OCI-LY1 (cell line): ENCODE results near the gene MAGEB17.
"Not testable (repeated sequence)": the region's sequence is repeated elsewhere in the genome, so short reads cannot be mapped to it uniquely, and the experiment has no call there.

Experiments
- H2AFZ ChIP-seq: fragments of 200-600 bp; sonication (generic), shearing (Covaris generic); 2 replicates; pipeline ENCODE4 v1.6.0; 2014; ENCODE audit warnings: antibody characterized with exemption, mild to moderate bottlenecking, low read length
- H3F3A ChIP-seq: fragments of 200-600 bp; sonication (generic), shearing (Covaris generic); 2 replicates; pipeline ENCODE4 v1.6.0; 2014; ENCODE audit warnings: mild to moderate bottlenecking, antibody characterized with exemption, low read length, moderate library complexity; ENCODE audit not compliant: insufficient read depth
- H3K27ac ChIP-seq: fragments of 200-600 bp; sonication (generic); 2 replicates; pipeline ENCODE4 v1.5.1; 2014; ENCODE audit warnings: low read length, mixed run types, mild to moderate bottlenecking, low read depth; ENCODE audit not compliant: poor library complexity, severe bottlenecking
- H3K27me3 ChIP-seq: fragments of 200-600 bp; sonication (generic); 2 replicates; pipeline ENCODE4 v1.6.0; 2014; ENCODE audit warnings: antibody characterized with exemption, mild to moderate bottlenecking, low read length, moderate library complexity; ENCODE audit not compliant: insufficient read depth
- H3K36me3 ChIP-seq: fragments of 200-600 bp; sonication (generic); 2 replicates; pipeline ENCODE4 v1.6.1; 2014; ENCODE audit warnings: mild to moderate bottlenecking, antibody characterized with exemption, low read length, moderate library complexity, mixed read lengths; ENCODE audit not compliant: insufficient read depth
- H3K4me1 ChIP-seq: fragments of 200-600 bp; sonication (generic); 2 replicates; pipeline ENCODE4 v1.5.1; 2014; ENCODE audit warnings: mild to moderate bottlenecking, low read length, moderate library complexity; ENCODE audit not compliant: insufficient read depth, severe bottlenecking
- H3K4me2 ChIP-seq: fragments of 200-600 bp; sonication (generic), shearing (Covaris generic); 2 replicates; pipeline ENCODE4 v1.6.1; 2014; ENCODE audit warnings: low read length
- H3K4me3 ChIP-seq: fragments of 200-600 bp; sonication (generic); 2 replicates; pipeline ENCODE4 v1.5.1; 2014; ENCODE audit warnings: low read length, low read depth, mild to moderate bottlenecking, mixed read lengths; ENCODE audit not compliant: poor library complexity, severe bottlenecking
- H3K79me2 ChIP-seq: fragments of 200-600 bp; shearing (Covaris generic); 2 replicates; pipeline ENCODE4 v1.6.1; 2016; ENCODE audit warnings: mixed run types, low read length, mixed read lengths; ENCODE audit not compliant: insufficient read depth
- H3K9ac ChIP-seq: fragments of 200-600 bp; sonication (generic), shearing (Covaris generic); 2 replicates; pipeline ENCODE4 v1.6.1; 2014; ENCODE audit warnings: mild to moderate bottlenecking, low read length, mixed read lengths
- H3K9me2 ChIP-seq: fragments of 200-600 bp; sonication (generic), shearing (Covaris generic); 2 replicates; pipeline ENCODE4 v1.6.1; 2014; ENCODE audit warnings: low read depth, mild to moderate bottlenecking, low read length, mixed read lengths
- H3K9me3 ChIP-seq: fragments of 200-600 bp; shearing (Covaris generic); 2 replicates; pipeline ENCODE4 v1.6.1; 2014; ENCODE audit warnings: low read length, mixed read lengths
- H4K20me1 ChIP-seq: fragments of 200-600 bp; sonication (generic), shearing (Covaris generic); 2 replicates; pipeline ENCODE4 v1.6.0; 2016; ENCODE audit warnings: mild to moderate bottlenecking, low read length; ENCODE audit not compliant: insufficient read depth
- EZH2 ChIP-seq: fragments of 200-600 bp; sonication (generic), shearing (Covaris generic); IDR thresholded peaks from 2 replicates; pipeline ENCODE4 v1.8.0; 2017; ENCODE audit warnings: borderline replicate concordance, mixed run types, mild to moderate bottlenecking, antibody characterized with exemption, low read length, moderate library complexity, mixed read lengths
- TF ChIP-seq, protein P1 (sequence below): fragments of 200-600 bp; sonication (generic), shearing (Covaris generic); IDR thresholded peaks from 2 replicates; pipeline ENCODE4 v1.5.1; 2017; ENCODE audit warnings: mild to moderate bottlenecking, antibody characterized with exemption, low read length, moderate library complexity, mixed read lengths

The MAGEB17 gene

DNA sequence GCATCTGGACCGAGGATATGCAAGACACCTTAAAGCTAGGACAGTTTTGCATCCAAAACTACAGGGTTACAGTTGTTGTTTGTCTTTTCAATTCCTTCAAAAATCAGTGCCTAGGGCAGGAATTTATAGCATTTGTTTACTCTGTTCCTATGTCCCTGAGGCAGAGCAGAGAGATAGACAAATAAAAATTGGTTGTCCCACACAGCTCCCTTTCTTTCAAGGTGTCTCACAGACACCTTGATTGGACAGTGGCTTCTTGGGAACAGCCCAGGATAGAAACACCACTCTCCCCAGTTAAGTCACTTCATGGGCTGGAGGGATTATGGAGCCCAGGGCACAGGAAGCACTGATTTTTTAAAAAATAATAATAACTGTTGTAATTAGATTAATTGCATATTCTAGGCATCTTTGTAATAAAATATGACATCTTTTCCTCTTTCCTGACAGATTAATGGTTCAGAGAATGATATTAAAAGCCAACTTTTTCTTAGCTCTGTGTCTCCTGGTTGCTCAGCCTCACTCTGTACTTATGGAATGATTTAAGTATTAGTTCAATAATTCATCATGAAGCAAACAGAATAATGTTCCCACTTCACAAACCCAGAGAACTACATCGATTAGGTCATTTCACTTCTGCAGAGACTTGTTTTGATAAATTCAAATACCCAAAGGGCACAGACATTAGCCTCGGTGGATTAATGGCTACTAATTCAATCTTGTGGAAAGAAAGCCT, 8.2 kb downstream of the MAGEB17 start:
- H3K9me3 ChIP-seq, result no peaks in the 10 kb centered on the region
- TF ChIP-seq, protein P1, sequence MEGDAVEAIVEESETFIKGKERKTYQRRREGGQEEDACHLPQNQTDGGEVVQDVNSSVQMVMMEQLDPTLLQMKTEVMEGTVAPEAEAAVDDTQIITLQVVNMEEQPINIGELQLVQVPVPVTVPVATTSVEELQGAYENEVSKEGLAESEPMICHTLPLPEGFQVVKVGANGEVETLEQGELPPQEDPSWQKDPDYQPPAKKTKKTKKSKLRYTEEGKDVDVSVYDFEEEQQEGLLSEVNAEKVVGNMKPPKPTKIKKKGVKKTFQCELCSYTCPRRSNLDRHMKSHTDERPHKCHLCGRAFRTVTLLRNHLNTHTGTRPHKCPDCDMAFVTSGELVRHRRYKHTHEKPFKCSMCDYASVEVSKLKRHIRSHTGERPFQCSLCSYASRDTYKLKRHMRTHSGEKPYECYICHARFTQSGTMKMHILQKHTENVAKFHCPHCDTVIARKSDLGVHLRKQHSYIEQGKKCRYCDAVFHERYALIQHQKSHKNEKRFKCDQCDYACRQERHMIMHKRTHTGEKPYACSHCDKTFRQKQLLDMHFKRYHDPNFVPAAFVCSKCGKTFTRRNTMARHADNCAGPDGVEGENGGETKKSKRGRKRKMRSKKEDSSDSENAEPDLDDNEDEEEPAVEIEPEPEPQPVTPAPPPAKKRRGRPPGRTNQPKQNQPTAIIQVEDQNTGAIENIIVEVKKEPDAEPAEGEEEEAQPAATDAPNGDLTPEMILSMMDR, result no peak
- TF ChIP-seq EZH2, result no peak

DNA sequence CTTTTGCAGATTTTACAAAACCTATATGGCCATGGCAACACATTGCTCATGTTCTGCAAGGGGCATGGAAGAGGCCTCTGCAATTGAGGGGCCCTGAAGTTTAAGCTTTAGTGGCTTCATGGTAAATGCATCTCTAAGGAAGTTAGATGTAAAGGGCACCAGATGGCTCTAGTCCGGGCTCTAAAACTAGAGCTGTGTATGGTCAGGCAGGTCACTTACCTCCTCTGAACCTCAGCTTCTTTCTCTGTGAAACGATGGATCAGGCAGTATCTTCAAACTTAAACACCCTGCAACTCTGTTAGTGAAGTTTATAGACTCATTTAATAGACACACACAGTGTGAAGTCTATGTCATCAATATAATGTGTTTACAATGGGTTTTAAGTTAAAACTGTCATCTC, 10.0 kb downstream of the MAGEB17 start:
- Histone ChIP-seq H3K27me3 (no peaks in the 10 kb centered on the region), H3K9ac (no peak overlapping the region), H2AFZ (no peak overlapping the region), H3K4me1 (no peaks in the 10 kb centered on the region), H3F3A (no peaks in the 10 kb centered on the region), H3K27ac (no peak overlapping the region), H3K4me2 (no peak overlapping the region), H4K20me1 (no peaks in the 10 kb centered on the region), H3K36me3 (no peaks in the 10 kb centered on the region), H3K79me2 (no peaks in the 10 kb centered on the region), H3K9me3 (no peaks in the 10 kb centered on the region), H3K4me3 (no peak overlapping the region), H3K9me2 (no peaks in the 10 kb centered on the region)
- TF ChIP-seq, protein P1, result no peak
- TF ChIP-seq EZH2, result no peak

More for the DNA sequence above, 8.2 kb downstream of the MAGEB17 start:
- H3K36me3 ChIP-seq, result no peaks in the 10 kb centered on the region
- H3K79me2 ChIP-seq, result no peaks in the 10 kb centered on the region
- no peak overlapping the region for H3K9ac ChIP-seq
- no peak overlapping the region for H3K4me2 ChIP-seq
- no peaks in the 10 kb centered on the region for H3F3A ChIP-seq
- no peaks in the 10 kb centered on the region for H3K4me1 ChIP-seq
- no peak overlapping the region for H2AFZ ChIP-seq
- H3K9me2 ChIP-seq, result no peaks in the 10 kb centered on the region
- no peaks in the 10 kb centered on the region for H3K27me3 ChIP-seq
- no peaks in the 10 kb centered on the region for H4K20me1 ChIP-seq
- H3K27ac ChIP-seq, result no peak overlapping the region
- no peak overlapping the region for H3K4me3 ChIP-seq

DNA sequence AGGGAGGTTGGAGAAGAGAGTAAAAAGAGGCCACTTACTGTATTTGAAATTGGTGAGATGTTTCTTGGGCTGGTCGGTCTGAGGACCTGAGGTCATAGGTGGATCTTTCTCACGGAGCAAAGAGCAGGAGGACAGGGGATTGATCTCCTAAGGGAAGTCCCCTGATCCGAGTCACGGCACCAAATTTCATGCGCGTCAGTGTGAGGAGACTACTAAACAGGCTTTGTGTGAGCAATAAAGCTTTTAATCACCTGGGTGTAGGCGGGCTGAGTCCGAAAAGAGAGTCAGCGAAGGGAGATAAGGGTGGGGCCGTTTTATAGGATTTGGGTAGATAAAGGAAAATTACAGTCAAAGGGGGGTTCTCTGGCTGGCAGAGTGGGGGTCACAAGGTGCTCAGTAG, 16.6 kb downstream of the MAGEB17 start:
- H3F3A ChIP-seq, H2AFZ ChIP-seq, H3K9me3 ChIP-seq, H3K27me3 ChIP-seq, H3K9me2 ChIP-seq, H3K4me1 ChIP-seq, H3K4me2 ChIP-seq, H3K79me2 ChIP-seq, H4K20me1 ChIP-seq, H3K27ac ChIP-seq, H3K9ac ChIP-seq, H3K36me3 ChIP-seq, H3K4me3 ChIP-seq: not testable (repeated sequence)

DNA sequence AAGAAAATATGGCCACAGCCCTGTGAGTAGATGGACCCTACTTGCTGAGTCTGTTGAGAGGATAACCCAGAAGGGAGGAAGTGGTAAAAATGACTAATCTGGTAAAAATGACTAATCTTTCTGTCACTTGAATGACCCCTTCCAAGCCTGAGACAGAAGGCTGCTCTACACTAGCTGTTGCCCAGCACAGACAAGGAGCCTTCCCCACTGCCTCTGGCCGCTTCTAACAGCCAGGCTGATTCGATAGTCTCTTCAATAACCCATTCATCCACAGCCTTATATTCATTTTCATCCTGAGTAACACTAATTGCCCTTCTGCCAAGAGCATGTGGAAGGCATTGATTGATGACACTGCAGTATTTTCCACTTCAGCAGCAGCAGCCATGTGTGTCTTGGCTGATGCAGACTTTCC, 18.4 kb downstream of the MAGEB17 start:
- Histone ChIP-seq H3K36me3 (no peaks in the 10 kb centered on the region), H2AFZ (no peak overlapping the region), H3K9ac (no peak overlapping the region)

More for the DNA sequence above, 18.4 kb downstream of the MAGEB17 start:
- Histone ChIP-seq H3K4me3 (no peak overlapping the region), H4K20me1 (no peaks in the 10 kb centered on the region), H3K4me2 (no peak overlapping the region), H3K27ac (no peak overlapping the region), H3K27me3 (no peaks in the 10 kb centered on the region), H3K9me3 (no peaks in the 10 kb centered on the region), H3K9me2 (no peaks in the 10 kb centered on the region), H3K4me1 (no peaks in the 10 kb centered on the region), H3F3A (no peaks in the 10 kb centered on the region), H3K79me2 (no peaks in the 10 kb centered on the region)
- TF ChIP-seq, protein P1, result no peak
- TF ChIP-seq EZH2, result no peak
